Neuron (in vitro differentiated cells): ENCODE measurements around the gene GPER1.

ENCODE experiments used
- H2AFZ ChIP-seq: one replicate; pipeline ENCODE4 v1.6.1; 2013; ENCODE audit warnings: low read depth, mild to moderate bottlenecking, inconsistent platforms, low read length, moderate library complexity
- H3K27me3 ChIP-seq: one replicate; pipeline ENCODE4 v1.6.1; 2013; ENCODE audit warnings: low read length; ENCODE audit not compliant: insufficient read depth
- H3K36me3 ChIP-seq: one replicate; pipeline ENCODE4 v1.6.1; 2013; ENCODE audit warnings: low read length; ENCODE audit not compliant: insufficient read depth
- H3K4me1 ChIP-seq: one replicate; pipeline ENCODE4 v1.6.1; 2013; ENCODE audit warnings: low read length; ENCODE audit not compliant: insufficient read depth
- H3K4me3 ChIP-seq: 2 replicates; pipeline ENCODE4 v1.5.1; 2013; ENCODE audit warnings: mild to moderate bottlenecking, low read length, moderate library complexity
- H3K9me3 ChIP-seq: one replicate; pipeline ENCODE4 v1.6.1; 2013; ENCODE audit warnings: low read length

Gene GPER1

DNA sequence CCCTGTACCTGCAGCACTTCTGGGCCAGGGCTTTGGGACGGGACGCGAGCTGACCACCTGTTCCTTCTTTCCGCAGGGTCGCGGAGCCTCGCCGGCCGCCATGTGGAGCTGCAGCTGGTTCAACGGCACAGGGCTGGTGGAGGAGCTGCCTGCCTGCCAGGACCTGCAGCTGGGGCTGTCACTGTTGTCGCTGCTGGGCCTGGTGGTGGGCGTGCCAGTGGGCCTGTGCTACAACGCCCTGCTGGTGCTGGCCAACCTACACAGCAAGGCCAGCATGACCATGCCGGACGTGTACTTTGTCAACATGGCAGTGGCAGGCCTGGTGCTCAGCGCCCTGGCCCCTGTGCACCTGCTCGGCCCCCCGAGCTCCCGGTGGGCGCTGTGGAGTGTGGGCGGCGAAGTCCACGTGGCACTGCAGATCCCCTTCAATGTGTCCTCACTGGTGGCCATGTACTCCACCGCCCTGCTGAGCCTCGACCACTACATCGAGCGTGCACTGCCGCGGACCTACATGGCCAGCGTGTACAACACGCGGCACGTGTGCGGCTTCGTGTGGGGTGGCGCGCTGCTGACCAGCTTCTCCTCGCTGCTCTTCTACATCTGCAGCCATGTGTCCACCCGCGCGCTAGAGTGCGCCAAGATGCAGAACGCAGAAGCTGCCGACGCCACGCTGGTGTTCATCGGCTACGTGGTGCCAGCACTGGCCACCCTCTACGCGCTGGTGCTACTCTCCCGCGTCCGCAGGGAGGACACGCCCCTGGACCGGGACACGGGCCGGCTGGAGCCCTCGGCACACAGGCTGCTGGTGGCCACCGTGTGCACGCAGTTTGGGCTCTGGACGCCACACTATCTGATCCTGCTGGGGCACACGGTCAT is 30.3 kb upstream of the GPER1 start:
- Histone ChIP-seq H3K4me3 (no peak overlapping the region), H3K36me3 (no peaks in the 10 kb centered on the region), H3K9me3 (no peaks in the 10 kb centered on the region), H3K4me1 (peaks cover 9% of the 10 kb centered on the region), H2AFZ (no peak overlapping the region), H3K27me3 (no peaks in the 10 kb centered on the region)

GRCh38 chr7:1058311-1058710 is 29.6 kb upstream of the GPER1 start:
- Histone ChIP-seq H2AFZ (no peak overlapping the region), H3K4me3 (no peak overlapping the region), H3K36me3 (no peaks in the 10 kb centered on the region), H3K27me3 (no peaks in the 10 kb centered on the region), H3K9me3 (no peaks in the 10 kb centered on the region), H3K4me1 (peaks cover 7% of the 10 kb centered on the region)

- Histone ChIP-seq H3K27me3 (no peaks in the 10 kb centered on the region), H3K36me3 (no peaks in the 10 kb centered on the region), H3K4me3 (no peak overlapping the region), H3K4me1 (peaks cover 7% of the 10 kb centered on the region), H2AFZ (no peak overlapping the region), H3K9me3 (no peaks in the 10 kb centered on the region)
Observed at GRCh38 chr7:1058821-1059199, 29.1 kb upstream of the GPER1 start.

DNA sequence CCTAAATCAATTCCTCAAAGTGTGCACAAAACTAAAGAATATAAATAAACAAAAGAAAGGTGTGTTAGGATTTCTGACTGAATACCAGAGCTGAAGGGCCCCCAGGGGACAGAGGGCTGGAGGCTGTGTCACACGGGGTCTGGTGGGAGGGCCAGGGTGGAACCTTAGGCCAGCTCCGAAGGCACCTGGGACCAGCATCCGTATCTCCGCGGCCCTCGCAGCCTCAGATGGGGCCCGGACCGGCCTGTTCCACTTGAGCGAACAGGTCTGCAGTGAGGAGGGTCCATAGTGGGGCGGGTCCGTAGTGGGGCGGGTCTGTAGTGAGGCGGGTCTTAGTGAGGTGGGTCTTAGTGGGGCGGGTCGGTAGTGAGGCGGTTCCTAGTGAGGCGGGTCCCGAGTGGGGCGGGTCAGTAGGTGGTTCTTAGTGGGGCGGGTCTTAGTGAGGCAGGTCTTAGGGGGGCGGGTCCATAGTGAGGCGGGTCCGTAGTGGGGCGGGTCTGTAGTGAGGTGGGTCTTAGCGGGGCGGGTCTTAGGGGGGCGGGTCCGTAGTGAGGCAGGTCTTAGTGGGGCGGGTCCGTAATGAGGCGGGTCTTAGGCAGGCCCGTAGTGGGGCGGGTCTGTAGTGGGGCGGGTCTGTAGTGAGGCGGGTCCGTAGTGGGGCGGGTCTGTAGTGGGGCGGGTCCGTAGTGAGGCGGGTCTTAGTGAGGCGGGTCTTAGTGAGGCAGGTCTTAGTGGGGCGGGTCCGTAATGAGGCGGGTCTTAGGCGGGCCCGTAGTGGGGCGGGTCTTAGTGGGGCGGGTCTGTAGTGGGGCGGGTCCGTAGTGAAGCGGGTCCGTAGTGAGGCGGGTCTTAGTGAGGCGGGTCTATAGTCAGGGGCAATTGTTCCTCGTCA is 28.5 kb upstream of the GPER1 start:
- H3K9me3 ChIP-seq, result no peaks in the 10 kb centered on the region
- no peaks in the 10 kb centered on the region for H3K36me3 ChIP-seq
- no peaks in the 10 kb centered on the region for H3K27me3 ChIP-seq
- peaks cover 7% of the 10 kb centered on the region for H3K4me1 ChIP-seq
- no peak overlapping the region for H2AFZ ChIP-seq
- no peak overlapping the region for H3K4me3 ChIP-seq

DNA sequence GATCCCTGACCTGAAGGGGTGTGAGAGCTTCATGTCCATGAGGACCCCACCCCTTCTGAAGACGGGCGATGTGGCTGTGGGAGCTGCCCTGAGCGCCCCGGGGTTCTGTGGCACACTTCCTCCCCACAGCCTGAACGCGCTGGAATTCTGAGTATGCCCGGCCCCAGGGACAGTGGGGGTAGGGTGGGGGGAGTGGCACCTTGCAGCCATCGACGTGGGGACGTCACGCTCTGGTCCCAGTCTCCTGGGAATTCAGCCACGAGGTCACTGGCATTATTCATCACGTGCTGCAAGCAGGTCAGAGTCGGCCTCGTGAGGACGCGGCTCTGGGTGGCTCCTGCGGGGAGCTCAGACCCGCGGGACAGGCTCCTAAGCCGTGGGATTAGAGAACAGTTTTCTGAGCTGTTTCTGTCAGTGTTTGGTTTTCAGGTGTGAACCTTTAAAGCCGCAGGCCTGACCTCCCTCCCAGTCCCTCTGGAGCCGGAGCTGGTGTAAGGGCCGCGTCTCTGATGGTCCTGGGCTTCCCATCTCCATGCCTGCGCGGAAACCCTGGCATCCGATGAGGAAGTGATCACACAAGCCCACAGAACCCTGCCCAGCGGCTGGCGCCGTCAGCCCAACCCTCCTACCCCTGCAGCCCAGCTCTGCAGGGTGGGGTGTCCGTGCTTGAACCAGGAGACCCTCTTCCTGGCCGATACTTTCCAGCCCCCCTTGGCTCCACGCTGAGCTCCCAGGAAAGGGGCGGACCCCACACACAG is 27.4 kb upstream of the GPER1 start:
- no peaks in the 10 kb centered on the region for H3K27me3 ChIP-seq

DNA sequence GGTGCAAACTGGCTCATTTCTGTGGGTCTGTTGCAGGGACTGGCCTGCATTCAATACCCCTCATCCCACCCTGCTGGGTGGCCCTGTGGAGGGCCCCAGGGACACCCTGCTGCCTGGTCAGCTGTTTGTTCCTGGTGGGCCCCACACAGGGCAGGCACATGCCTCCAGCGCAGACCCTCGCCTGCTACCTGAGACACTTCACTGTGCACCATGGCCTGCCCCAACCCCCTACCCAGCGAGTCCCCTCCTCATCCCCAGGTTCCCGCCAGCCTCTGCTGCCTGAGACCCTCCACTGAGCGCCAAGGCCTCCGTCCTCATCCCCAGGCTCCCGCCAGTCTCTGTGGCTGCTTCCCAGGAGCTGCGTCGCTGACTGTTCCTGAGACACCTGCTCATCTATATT is 26.7 kb upstream of the GPER1 start:
- Histone ChIP-seq H3K27me3 (no peaks in the 10 kb centered on the region), H3K4me3 (no peak overlapping the region), H3K36me3 (no peaks in the 10 kb centered on the region), H2AFZ (no peak overlapping the region), H3K9me3 (no peaks in the 10 kb centered on the region), H3K4me1 (peaks cover 4% of the 10 kb centered on the region)

More for the DNA sequence above, 27.4 kb upstream of the GPER1 start:
- Histone ChIP-seq H3K36me3 (no peaks in the 10 kb centered on the region), H2AFZ (no peak overlapping the region), H3K4me3 (no peak overlapping the region), H3K9me3 (no peaks in the 10 kb centered on the region), H3K4me1 (peaks cover 3% of the 10 kb centered on the region)

DNA sequence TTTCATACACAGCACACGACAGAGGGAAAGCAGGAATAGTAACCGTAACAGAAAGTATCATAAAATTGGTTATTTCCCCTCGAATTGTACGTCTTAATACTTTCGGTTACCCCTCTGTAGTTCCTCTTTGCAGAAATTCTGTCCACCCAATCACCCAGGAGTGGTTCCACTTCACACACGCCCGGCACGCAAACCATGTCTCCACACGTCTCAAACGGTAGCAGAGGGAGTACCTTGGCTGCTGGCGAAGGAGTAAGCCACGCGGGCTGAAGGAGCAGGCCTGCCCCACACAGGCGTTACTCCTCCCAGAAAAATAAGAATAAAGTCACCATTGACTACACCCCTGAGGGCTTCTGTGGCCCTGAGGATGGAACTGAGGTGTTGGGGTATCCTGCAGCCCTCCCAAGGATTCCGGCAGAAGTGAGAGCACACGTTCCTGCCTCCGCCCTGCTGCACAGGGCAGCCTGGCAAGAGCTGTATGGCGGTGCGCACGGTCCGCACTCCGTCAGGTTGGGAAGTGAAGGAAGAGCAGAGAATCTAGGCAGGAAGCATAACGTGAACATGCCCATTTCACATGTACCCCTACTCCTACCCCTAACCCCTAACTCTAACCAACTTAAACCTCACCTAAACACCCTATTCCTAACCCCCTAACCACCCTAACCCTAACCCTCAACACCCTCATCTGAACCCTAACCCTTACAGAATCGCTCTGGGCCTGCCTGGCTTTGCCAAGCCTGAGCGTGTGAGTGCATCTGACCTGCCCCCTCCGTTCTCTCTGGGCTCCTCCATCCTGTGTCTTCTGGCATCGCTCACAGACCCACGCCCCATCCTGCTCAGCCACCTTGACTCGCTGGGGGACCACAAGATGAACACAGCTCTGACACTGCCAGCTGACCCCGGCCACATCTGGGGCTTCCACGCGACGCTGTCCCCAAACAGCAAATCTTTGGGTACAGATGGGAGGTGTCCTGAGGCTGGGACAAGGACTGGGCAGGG is 25.3 kb upstream of the GPER1 start:
- Histone ChIP-seq H3K36me3 (no peaks in the 10 kb centered on the region), H3K27me3 (no peaks in the 10 kb centered on the region), H3K9me3 (no peaks in the 10 kb centered on the region), H2AFZ (no peak overlapping the region), H3K4me3 (no peak overlapping the region), H3K4me1 (peaks cover 4% of the 10 kb centered on the region)

GRCh38 chr7:1063361-1063760 is 24.6 kb upstream of the GPER1 start:
- Histone ChIP-seq H3K9me3 (no peaks in the 10 kb centered on the region), H3K36me3 (no peaks in the 10 kb centered on the region), H3K4me1 (peaks cover 4% of the 10 kb centered on the region), H2AFZ (no peak overlapping the region), H3K4me3 (no peak overlapping the region), H3K27me3 (no peaks in the 10 kb centered on the region)

GRCh38 chr7:1064581-1064980 is 23.3 kb upstream of the GPER1 start:
- Histone ChIP-seq H3K9me3 (no peaks in the 10 kb centered on the region), H3K27me3 (no peaks in the 10 kb centered on the region), H2AFZ (no peak overlapping the region)

DNA sequence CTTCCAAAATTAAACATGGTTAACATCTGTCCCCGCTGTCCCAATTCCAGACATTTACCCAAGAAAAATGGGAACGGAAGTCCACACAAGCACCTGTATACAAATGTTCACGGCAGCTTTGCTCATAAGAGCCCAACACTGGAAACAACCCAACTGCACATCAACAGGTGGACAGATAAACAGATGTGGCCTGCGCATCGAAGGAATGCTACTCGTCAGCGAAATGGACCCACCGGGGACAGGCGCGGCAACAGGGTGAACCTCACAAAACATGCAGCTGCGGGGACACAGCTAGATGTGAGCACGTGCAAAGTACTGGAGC is 22.7 kb upstream of the GPER1 start:
- Histone ChIP-seq H3K27me3 (no peaks in the 10 kb centered on the region), H3K4me3 (no peak overlapping the region), H3K9me3 (no peaks in the 10 kb centered on the region)

More at GRCh38 chr7:1064581-1064980, 23.3 kb upstream of the GPER1 start:
- Histone ChIP-seq H3K36me3 (no peaks in the 10 kb centered on the region), H3K4me3 (no peak overlapping the region), H3K4me1 (peaks cover 4% of the 10 kb centered on the region)

DNA sequence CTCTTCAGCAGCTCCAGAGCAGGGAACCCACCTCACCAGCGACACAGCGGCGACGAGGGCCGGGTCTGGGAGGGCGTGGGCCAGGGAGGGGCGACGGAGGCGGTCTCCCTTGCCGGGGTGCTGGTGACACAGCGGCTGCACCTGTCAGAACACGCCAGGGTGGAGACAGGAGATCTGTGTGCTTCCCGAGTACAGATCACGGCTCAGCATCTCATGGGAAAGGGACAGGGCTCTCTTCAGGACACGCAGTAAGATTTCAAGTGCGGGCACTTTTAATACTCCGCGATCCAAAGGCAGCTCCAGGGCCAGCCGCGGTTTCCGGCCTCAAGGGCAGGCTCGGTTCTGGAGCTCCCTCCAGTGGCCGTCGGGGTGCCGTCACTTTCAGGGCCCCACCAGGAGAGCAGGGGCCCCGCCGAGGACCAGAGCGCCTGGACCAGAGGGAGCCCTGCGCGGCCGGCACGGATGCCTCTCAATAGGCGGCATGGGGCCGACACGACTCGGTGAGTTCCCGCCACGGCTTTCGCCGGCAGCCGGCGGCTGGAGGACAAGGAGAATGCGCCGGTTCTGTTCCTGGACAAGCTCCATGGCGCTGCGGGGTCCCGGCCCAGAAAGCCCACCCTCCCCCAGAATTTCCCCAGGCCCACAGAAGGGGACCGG is 22.2 kb upstream of the GPER1 start:
- Histone ChIP-seq H3K36me3 (no peaks in the 10 kb centered on the region), H3K4me3 (no peak overlapping the region), H2AFZ (no peak overlapping the region), H3K27me3 (no peaks in the 10 kb centered on the region), H3K4me1 (peaks cover 4% of the 10 kb centered on the region), H3K9me3 (peaks cover 4% of the 10 kb centered on the region)

More for the DNA sequence above, 22.7 kb upstream of the GPER1 start:
- Histone ChIP-seq H2AFZ (no peak overlapping the region), H3K4me1 (peaks cover 4% of the 10 kb centered on the region), H3K36me3 (no peaks in the 10 kb centered on the region)

- no peak overlapping the region for H3K4me3 ChIP-seq
- H3K27me3 ChIP-seq, result no peaks in the 10 kb centered on the region
- no peaks in the 10 kb centered on the region for H3K36me3 ChIP-seq
- H2AFZ ChIP-seq, result no peak overlapping the region
- H3K4me1 ChIP-seq, result peaks cover 4% of the 10 kb centered on the region
- peaks cover 5% of the 10 kb centered on the region for H3K9me3 ChIP-seq
Observed at GRCh38 chr7:1066242-1066588, 21.7 kb upstream of the GPER1 start.
